Measurements from ENCODE around the gene LTC4S.

Gene LTC4S

DNA sequence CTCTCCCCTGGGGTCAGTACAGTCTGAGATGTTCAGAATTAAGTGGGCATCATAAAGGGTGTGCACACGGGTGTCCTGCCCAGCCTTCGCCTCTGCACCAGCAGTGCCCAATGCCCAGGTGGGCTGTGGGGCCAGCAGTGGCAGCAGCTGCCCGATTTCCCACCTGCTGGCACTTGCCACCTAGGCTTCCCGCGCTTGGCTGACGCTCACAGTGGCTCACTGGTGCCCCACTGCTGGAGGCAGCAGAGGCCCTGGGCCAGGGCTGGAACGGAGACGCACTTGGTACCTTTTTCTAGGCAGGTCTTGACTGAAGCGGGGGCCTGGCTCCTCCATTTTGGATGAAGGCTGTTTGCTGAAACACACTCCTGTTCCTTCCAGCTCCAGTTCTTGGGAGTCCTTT, 47.8 kb downstream of the LTC4S start:
- no peak overlapping the region for H3K4me3 ChIP-seq (ENCODE audit: low read depth, low read length)

Data from iPS-11a (cell line).